ENCODE measurements around the gene COMMD7.

Gene COMMD7

GRCh38 chr20:32675223-32675975 is 67.9 kb downstream of the COMMD7 start:
- DNase-seq, result peak; percentile 88

GRCh38 chr20:32674362-32674789 is 68.9 kb downstream of the COMMD7 start:
- DNase-seq, result peak; percentile 75

GRCh38 chr20:32672982-32673851 is 70.0 kb downstream of the COMMD7 start:
- peak; percentile 19 for DNase-seq

- DNase-seq, result peak; percentile 16
These were observed 70.8 kb downstream of the COMMD7 start for GRCh38 chr20:32672394-32672981.

GRCh38 chr20:32670773-32671455 is 72.4 kb downstream of the COMMD7 start:
- no peak for DNase-seq

- no peak for DNase-seq
These were observed 76.2 kb downstream of the COMMD7 start for GRCh38 chr20:32667027-32667426.

- DNase-seq, result peak; percentile 20
These were observed 78.5 kb downstream of the COMMD7 start for GRCh38 chr20:32664678-32665159.

- no peak for DNase-seq
These were observed 79.1 kb downstream of the COMMD7 start for GRCh38 chr20:32664012-32664677.

GRCh38 chr20:32663335-32664011 is 79.8 kb downstream of the COMMD7 start:
- no peak for DNase-seq

- peak; percentile 42 for DNase-seq
These were observed 81.3 kb downstream of the COMMD7 start for GRCh38 chr20:32661820-32662528.

GRCh38 chr20:32660661-32661060 is 82.6 kb downstream of the COMMD7 start:
- DNase-seq, result no peak

- no peak for DNase-seq
These were observed 86.4 kb downstream of the COMMD7 start for GRCh38 chr20:32656827-32657226.

GRCh38 chr20:32655903-32656512 is 87.3 kb downstream of the COMMD7 start:
- DNase-seq, result no peak

GRCh38 chr20:32652739-32653526 is 90.3 kb downstream of the COMMD7 start:
- DNase-seq, result peak; percentile 91

Data from NCI-H69 (cell line).